ENCODE results near the gene TMEM272. TPM values are rescaled to one million over a fixed set of nuclear protein-coding genes. Genes with fewer than 3 reads are reported as not detected.

TMEM272 gene
- total RNA-seq, 3 donors from 2014 or later (not counting 1 experiment from before 2014, with no cell fraction given): 0.08 TPM; not detected in 2

- DNase-seq (no peak), ATAC-seq (no peak)
These were observed 34.2 kb upstream of the TMEM272 start for GRCh38 chr13:51879133-51879532.

GRCh38 chr13:51874651-51875050, 29.7 kb upstream of the TMEM272 start:
- DNase-seq: no peak
- H3K4me1 ChIP-seq (ENCODE audit: control insufficient read depth, insufficient read depth, low read length): no peaks in the 10 kb centered on the region
- no peak overlapping the region for H3K4me3 ChIP-seq (ENCODE audit: low read length)
- ATAC-seq: no peak
- no peak overlapping the region for H3K27ac ChIP-seq (ENCODE audit: low read length)
- H3K27me3 Mint-ChIP-seq (ENCODE audit: low read depth in 2 of 2): peaks cover 4 to 8% of the 10 kb centered on the region in 2 donors
- TF ChIP-seq CTCF (IDR thresholded peaks at IDR 0.05): no peak
- H3K36me3 ChIP-seq (ENCODE audit: control insufficient read depth, insufficient read depth, low read length): no peaks in the 10 kb centered on the region
- H3K27me3 ChIP-seq (ENCODE audit: control insufficient read depth, insufficient read depth, low read length): no peaks in the 10 kb centered on the region
- 89% methylated on average over 11 of the region's 11 CpGs for WGBS (ENCODE audit: insufficient coverage)
- no peaks in the 10 kb centered on the region for H3K9me3 ChIP-seq (ENCODE audit: control insufficient read depth, insufficient read depth, low read length)
- no peaks in the 10 kb centered on the region for H3K9me3 Mint-ChIP-seq
- H3K4me1 Mint-ChIP-seq: no peaks in the 10 kb centered on the region
- intact Hi-C loops (cut with micrococcal nuclease): no loop called here
- no peak overlapping the region for H3K4me3 Mint-ChIP-seq
- H3K27ac Mint-ChIP-seq: no peak overlapping the region
- no peaks in the 10 kb centered on the region for H3K36me3 Mint-ChIP-seq

More at GRCh38 chr13:51879133-51879532, 34.2 kb upstream of the TMEM272 start:
- Mint-ChIP-seq H3K4me3 (no peak overlapping the region), H3K9me3 (peaks cover 0 to 3% of the 10 kb centered on the region in 2 donors), H3K27ac (no peak overlapping the region), H3K36me3 (no peaks in the 10 kb centered on the region), H3K27me3 (ENCODE audit: low read depth in 2 of 2) (peaks cover 4 to 8% of the 10 kb centered on the region in 2 donors), H3K4me1 (no peaks in the 10 kb centered on the region)
- Histone ChIP-seq H3K27me3 (ENCODE audit: control insufficient read depth, insufficient read depth, low read length) (no peaks in the 10 kb centered on the region), H3K4me3 (ENCODE audit: low read length) (no peak overlapping the region), H3K27ac (ENCODE audit: low read length) (no peak overlapping the region), H3K36me3 (ENCODE audit: control insufficient read depth, insufficient read depth, low read length) (no peaks in the 10 kb centered on the region), H3K9me3 (ENCODE audit: control insufficient read depth, insufficient read depth, low read length) (no peaks in the 10 kb centered on the region), H3K4me1 (ENCODE audit: control insufficient read depth, insufficient read depth, low read length) (no peaks in the 10 kb centered on the region)
- no peak for TF ChIP-seq CTCF (IDR thresholded peaks at IDR 0.05)
- 75% methylated on average over 4 of the region's 4 CpGs for WGBS (ENCODE audit: insufficient coverage)
- intact Hi-C loops (cut with micrococcal nuclease): no loop called here

GRCh38 chr13:51873837-51874236, 28.9 kb upstream of the TMEM272 start:
- ATAC-seq (no peak), DNase-seq (no peak)
- no peak overlapping the region for H3K4me3 ChIP-seq (ENCODE audit: low read length)
- Mint-ChIP-seq H3K9me3 (no peaks in the 10 kb centered on the region), H3K4me1 (no peaks in the 10 kb centered on the region), H3K36me3 (no peaks in the 10 kb centered on the region), H3K27me3 (ENCODE audit: low read depth in 2 of 2) (peaks cover 7 to 8% of the 10 kb centered on the region in 2 donors), H3K27ac (no peak overlapping the region), H3K4me3 (no peak overlapping the region)
- H3K9me3 ChIP-seq (ENCODE audit: control insufficient read depth, insufficient read depth, low read length): no peaks in the 10 kb centered on the region
- no peak for TF ChIP-seq CTCF (IDR thresholded peaks at IDR 0.05)
- intact Hi-C loops (cut with micrococcal nuclease): no loop called here
- no peaks in the 10 kb centered on the region for H3K27me3 ChIP-seq (ENCODE audit: control insufficient read depth, insufficient read depth, low read length)
- no peaks in the 10 kb centered on the region for H3K4me1 ChIP-seq (ENCODE audit: control insufficient read depth, insufficient read depth, low read length)
- no peak overlapping the region for H3K27ac ChIP-seq (ENCODE audit: low read length)
- WGBS (ENCODE audit: insufficient coverage): no CpG with 5 or more reads among the region's 1 CpG
- no peaks in the 10 kb centered on the region for H3K36me3 ChIP-seq (ENCODE audit: control insufficient read depth, insufficient read depth, low read length)

GRCh38 chr13:51873117-51873798, 28.3 kb upstream of the TMEM272 start:
- Histone ChIP-seq H3K36me3 (ENCODE audit: control insufficient read depth, insufficient read depth, low read length) (no peaks in the 10 kb centered on the region), H3K27me3 (ENCODE audit: control insufficient read depth, insufficient read depth, low read length) (no peaks in the 10 kb centered on the region), H3K4me1 (ENCODE audit: control insufficient read depth, insufficient read depth, low read length) (no peaks in the 10 kb centered on the region), H3K4me3 (ENCODE audit: low read length) (no peak overlapping the region), H3K27ac (ENCODE audit: low read length) (no peak overlapping the region), H3K9me3 (ENCODE audit: control insufficient read depth, insufficient read depth, low read length) (no peaks in the 10 kb centered on the region)
- Mint-ChIP-seq H3K4me3 (no peak overlapping the region), H3K27ac (no peak overlapping the region), H3K9me3 (no peaks in the 10 kb centered on the region), H3K4me1 (no peaks in the 10 kb centered on the region), H3K27me3 (ENCODE audit: low read depth in 2 of 2) (peaks cover 7 to 8% of the 10 kb centered on the region in 2 donors), H3K36me3 (no peaks in the 10 kb centered on the region)
- DNase-seq (no peak), ATAC-seq (no peak)
- TF ChIP-seq CTCF (IDR thresholded peaks at IDR 0.05): no peak
- intact Hi-C loops (cut with micrococcal nuclease): no loop called here
- 93% methylated on average over 5 of the region's 6 CpGs for WGBS (ENCODE audit: insufficient coverage)
